ENCODE measurements around the gene DPP8. TPM values are rescaled to one million over a fixed set of nuclear protein-coding genes. Genes with fewer than 3 reads are reported as not detected.

The DPP8 gene
- total and polyA plus RNA-seq, 10 of the 15 experiments (the other 5 are each of a cell fraction or from before 2014, with no cell fraction given), result 12.0 to 30.6 (median 24.3) TPM

DNA sequence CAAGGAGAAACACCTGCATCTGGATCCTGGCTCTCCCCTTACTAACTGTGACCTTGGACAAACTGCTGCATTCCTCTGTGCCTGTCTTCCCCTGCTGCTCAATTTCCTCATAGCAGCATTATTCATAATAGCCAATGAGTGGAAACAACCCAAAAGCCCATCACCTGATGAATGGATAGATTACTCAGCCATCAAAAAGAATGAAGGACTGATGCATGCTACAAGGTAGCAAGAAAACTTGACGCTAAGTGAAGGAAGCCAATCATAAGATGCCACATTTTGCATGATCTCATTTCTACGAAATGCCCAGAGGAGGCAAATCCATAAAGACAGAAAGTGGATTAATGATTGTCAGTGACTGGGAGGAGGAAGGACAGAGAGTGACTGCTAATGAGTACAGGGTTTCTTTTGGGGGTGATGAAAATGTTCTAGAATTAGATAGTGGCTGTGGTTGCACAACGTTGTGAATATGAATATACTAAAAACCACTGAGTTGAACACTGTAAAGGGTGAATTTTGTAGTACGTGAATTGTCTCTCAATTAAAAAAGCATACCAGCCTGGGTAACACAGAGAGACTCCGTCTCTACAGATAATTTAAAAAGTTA, 105.9 kb downstream of the DPP8 start (continued):
- TF ChIP-seq, protein P1, sequence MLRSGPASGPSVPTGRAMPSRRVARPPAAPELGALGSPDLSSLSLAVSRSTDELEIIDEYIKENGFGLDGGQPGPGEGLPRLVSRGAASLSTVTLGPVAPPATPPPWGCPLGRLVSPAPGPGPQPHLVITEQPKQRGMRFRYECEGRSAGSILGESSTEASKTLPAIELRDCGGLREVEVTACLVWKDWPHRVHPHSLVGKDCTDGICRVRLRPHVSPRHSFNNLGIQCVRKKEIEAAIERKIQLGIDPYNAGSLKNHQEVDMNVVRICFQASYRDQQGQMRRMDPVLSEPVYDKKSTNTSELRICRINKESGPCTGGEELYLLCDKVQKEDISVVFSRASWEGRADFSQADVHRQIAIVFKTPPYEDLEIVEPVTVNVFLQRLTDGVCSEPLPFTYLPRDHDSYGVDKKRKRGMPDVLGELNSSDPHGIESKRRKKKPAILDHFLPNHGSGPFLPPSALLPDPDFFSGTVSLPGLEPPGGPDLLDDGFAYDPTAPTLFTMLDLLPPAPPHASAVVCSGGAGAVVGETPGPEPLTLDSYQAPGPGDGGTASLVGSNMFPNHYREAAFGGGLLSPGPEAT (IDR thresholded peaks at IDR 0.05; ENCODE audit: low read depth), result 0 out of 2 replicates have a peak, but pooled peaks have one; percentile 15
- TF ChIP-seq ESRRA (IDR thresholded peaks at IDR 0.05; ENCODE audit: low read length), result no peak
- TF ChIP-seq, protein P2, sequence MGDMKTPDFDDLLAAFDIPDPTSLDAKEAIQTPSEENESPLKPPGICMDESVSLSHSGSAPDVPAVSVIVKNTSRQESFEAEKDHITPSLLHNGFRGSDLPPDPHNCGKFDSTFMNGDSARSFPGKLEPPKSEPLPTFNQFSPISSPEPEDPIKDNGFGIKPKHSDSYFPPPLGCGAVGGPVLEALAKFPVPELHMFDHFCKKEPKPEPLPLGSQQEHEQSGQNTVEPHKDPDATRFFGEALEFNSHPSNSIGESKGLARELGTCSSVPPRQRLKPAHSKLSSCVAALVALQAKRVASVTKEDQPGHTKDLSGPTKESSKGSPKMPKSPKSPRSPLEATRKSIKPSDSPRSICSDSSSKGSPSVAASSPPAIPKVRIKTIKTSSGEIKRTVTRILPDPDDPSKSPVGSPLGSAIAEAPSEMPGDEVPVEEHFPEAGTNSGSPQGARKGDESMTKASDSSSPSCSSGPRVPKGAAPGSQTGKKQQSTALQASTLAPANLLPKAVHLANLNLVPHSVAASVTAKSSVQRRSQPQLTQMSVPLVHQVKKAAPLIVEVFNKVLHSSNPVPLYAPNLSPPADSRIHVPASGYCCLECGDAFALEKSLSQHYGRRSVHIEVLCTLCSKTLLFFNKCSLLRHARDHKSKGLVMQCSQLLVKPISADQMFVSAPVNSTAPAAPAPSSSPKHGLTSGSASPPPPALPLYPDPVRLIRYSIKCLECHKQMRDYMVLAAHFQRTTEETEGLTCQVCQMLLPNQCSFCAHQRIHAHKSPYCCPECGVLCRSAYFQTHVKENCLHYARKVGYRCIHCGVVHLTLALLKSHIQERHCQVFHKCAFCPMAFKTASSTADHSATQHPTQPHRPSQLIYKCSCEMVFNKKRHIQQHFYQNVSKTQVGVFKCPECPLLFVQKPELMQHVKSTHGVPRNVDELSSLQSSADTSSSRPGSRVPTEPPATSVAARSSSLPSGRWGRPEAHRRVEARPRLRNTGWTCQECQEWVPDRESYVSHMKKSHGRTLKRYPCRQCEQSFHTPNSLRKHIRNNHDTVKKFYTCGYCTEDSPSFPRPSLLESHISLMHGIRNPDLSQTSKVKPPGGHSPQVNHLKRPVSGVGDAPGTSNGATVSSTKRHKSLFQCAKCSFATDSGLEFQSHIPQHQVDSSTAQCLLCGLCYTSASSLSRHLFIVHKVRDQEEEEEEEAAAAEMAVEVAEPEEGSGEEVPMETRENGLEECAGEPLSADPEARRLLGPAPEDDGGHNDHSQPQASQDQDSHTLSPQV (IDR thresholded peaks at IDR 0.05), result no peak
- TF ChIP-seq BRCA1 (IDR thresholded peaks at IDR 0.05; ENCODE audit: low read depth, low read length), result no peak
- TF ChIP-seq YBX1 (IDR thresholded peaks at IDR 0.05), result no peak
- no peak for TF ChIP-seq PAX5 (IDR thresholded peaks at IDR 0.05; ENCODE audit: borderline replicate concordance, low read depth, low read length)
- TF ChIP-seq RAD21 (IDR thresholded peaks at IDR 0.05; ENCODE audit: insufficient read depth, low read depth, low read length), result no peak
- TF ChIP-seq SMC3 (IDR thresholded peaks at IDR 0.05; ENCODE audit: borderline replicate concordance, low read length), result no peak
- TF ChIP-seq IKZF2 (IDR thresholded peaks at IDR 0.05), result peak; percentile 27 to 32; a peak in 2 of 4 replicates
- TF ChIP-seq RAD51 (IDR thresholded peaks at IDR 0.05), result no peak
- no peak for TF ChIP-seq NFXL1 (IDR thresholded peaks at IDR 0.05; ENCODE audit: borderline replicate concordance)
